Pons (tissue), 1 donor: ENCODE data around the gene CARMIL1.
"Not testable (repeated sequence)": the region's sequence is repeated elsewhere in the genome, so short reads cannot be mapped to it uniquely, and the experiment has no call there.

Experiments used
- DNase-seq: peaks from one replicate; pipeline ENCODE4 v3.0.0-alpha.2; 2016; ENCODE audit warnings: low spot score

CARMIL1 gene

GRCh38 chr6:25370178-25371036 is 91.2 kb downstream of the CARMIL1 start:
- no peak for DNase-seq

DNA sequence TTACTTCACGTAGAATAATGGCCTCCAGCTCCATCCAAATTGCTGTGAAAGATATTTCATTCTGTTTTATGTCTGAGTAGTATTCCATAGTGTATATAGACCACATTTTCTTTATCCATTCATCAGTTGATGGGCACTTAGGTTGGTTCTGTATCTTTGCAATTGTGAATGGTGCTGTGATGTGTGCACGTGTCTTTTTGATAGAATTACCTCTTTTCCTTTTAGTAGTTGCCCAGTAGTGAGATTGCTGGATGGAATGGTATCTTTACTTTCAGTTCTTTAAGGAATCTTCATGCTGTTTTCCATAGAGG is 91.8 kb downstream of the CARMIL1 start:
- no peak for DNase-seq

DNA sequence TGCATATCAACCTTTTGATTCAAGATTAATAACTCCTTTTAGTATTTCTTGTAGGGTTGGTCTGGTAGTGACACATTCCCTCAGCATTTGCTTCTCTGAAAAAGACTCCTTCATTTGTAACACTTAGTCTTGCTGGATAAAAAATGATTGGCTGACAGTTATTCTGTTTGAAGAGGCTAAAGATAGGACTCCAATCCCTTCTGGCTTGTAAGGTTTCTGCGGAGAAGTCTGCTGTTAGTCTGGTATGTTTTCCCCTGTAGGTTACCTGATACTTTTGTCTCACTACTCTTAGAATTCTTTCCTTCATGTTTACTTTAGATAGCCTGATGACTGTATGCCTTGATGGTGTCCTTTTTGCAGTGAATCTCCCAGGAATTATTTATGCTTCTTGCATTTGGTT is 96.0 kb downstream of the CARMIL1 start:
- DNase-seq, result no peak

DNA sequence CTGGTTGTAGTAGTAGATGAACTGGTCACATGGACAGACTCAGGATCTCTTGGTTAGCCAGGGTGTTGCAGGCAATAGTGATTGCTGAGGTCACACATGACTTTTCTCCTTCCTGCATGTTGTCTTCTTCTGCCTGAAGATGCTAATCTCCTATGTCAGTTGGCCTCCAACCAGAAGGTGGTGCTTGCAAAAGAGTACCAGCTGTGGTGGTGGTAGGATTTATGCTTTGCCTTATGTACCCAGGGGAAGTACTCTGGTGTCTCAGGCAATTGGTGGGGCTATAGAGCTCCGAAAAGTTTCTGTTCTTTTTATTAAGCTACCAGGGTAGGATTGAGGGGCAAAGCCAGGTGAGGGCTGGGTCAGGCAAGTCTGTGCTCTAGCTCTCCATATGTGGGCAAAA is 98.5 kb downstream of the CARMIL1 start:
- DNase-seq, result no peak

GRCh38 chr6:25381077-25381476 is 101.9 kb downstream of the CARMIL1 start:
- DNase-seq, result no peak

DNA sequence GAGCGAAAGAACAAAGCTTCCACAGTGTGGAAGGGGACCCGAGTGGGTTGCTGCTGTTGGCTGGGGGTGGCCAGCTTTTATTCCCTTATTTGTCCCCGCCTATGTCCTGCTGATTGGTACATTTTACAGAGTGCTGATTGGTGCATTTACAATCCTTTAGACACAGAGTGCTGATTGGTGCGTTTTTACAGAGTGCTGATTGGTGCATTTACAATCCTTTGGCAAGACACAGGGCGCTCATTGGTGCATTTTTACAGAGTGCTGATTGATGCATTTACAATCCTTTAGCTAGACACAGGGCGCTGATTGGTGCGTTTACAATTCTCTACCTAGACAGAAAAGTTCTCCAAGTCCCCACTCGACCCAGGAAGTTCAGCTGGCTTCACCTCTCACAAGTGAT is 103.3 kb downstream of the CARMIL1 start:
- DNase-seq, result not testable (repeated sequence)

DNA sequence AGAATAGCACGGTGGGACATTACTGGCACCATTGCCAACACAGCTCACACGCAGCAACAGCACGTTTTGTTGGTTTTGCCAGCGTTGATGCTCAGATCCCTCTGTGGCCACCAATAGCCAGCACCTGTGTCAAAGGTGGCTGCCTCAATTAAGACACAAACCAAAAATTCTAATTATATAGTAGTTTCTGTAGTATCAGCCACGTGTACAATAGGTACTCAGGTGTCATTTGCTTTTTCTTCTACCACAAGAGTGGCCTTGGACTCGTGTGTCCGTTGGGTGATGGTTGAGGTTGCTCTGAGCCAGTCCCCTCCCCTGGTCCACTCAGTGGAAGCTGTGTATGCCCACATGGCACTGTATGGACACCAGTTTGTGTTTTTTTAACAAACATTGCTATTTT is 105.1 kb downstream of the CARMIL1 start:
- no peak for DNase-seq

DNA sequence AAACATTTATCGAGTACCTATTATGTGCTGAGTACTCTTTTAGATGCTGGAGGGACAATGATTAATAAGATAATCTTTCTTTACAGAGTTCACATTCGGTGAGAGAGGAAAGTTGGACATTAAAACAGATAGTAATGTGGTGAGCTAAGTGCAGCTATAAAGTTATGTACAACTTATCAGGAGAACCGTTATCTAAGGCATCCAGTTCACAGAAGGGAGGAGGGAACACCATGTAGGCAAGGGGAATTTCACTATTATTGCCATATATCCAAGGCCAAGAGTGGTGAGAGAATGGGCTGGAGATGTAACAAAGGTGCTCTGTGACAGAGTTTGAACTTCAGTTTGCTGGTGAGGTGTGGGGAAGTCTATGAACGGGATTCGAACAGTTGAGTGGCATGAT is 105.8 kb downstream of the CARMIL1 start:
- DNase-seq, result no peak

GRCh38 chr6:25387483-25387882 is 108.3 kb downstream of the CARMIL1 start:
- no peak for DNase-seq

DNA sequence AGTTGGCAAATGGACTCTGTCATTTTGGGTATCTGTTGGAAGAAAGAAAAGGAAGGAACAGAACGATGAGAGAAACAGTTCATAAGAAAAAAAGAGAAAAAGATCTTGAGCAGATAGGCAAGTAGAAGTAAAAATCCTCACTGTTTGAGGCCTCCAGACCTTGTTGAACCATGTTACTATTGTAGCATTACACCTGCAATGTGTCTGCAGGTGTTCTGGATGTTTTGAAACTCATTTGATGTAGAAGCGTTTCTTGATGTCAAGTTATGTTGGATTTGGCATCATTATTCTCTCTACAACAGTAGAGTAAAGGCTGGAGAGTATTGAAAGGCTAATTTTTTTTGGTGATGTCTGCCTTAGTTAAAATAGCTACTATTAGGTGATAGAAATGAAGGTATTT is 108.7 kb downstream of the CARMIL1 start:
- no peak for DNase-seq

DNA sequence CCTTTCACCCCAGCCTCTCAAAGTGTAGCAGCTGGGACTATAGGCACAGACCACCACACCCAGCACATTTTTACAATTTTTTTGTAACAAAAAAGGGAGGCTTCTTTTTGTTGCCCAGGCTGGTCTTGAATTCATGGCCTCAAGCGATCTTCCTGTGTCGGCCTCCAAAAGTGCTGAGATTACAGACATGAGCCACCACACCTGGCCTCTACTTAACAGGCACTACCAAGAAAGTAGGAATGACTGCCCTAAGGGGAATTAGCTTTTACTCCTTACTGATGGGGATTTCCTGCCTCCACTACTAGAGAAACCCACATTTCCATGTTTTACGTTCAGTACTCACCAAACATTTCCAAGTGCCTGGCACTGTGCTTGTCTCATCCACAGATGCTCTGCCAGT is 109.6 kb downstream of the CARMIL1 start:
- DNase-seq, result no peak

- DNase-seq, result no peak
Measured at GRCh38 chr6:25389471-25389870, 110.3 kb downstream of the CARMIL1 start.

DNA sequence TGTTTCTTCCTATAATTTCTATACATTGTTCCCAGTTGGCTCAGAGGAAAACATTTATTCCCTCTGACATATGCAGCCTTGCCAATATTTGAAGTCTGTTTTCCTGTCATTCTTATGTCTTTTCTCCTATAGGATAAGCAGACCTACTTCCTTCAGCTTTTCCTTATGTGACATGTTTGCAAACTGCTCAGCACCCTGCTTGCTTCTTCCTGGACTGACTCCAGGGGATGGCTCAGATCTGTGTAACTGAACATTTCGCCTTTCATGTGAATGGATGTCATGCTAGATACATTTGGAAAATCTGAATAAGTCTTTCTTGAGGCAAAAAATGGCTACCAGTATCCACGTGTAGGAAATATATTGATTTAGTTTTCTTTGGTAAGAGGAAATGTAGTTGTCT is 113.2 kb downstream of the CARMIL1 start:
- DNase-seq, result no peak

DNA sequence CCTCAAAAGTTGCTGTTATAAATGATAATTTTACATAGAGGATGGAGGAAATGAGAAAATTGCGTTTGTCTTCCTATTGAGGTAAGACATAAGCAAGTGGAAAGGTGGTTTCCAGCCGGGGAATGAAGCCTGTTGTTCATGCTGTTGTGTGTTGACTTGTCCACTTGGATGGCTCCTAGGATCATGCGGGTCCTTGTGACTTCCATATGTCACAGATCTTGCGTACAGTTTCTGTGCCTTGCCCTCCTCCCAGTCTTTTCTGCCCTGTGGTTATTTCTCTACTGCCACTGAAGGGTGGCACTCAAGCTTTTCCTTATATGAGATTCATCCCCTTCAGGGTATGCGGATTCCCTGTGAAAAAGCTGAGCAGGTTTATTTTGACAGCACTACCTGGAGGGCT is 116.6 kb downstream of the CARMIL1 start:
- DNase-seq, result no peak

- no peak for DNase-seq
Measured at GRCh38 chr6:25397406-25397805, 118.2 kb downstream of the CARMIL1 start.

DNA sequence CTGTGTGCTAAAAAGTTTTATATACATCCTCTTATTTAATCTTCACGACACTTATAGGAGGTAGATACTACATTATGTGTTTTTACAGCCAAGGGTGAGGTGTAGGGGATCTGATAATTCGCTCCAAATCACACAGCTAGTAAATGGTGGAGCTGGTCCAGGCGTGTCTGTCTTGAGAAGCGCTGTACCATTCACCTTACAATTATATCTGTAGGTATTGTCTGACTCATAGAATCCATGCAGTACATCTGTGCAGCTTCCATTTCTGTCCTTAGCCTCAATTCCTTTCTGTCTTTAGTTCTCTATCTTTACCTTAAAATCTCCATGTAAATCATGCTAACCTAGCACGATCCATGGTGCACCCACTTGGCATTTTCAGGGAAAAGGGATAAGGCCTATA is 120.7 kb downstream of the CARMIL1 start:
- DNase-seq, result no peak

GRCh38 chr6:25401711-25402110 is 122.5 kb downstream of the CARMIL1 start:
- DNase-seq, result no peak

GRCh38 chr6:25402125-25402524 is 123.0 kb downstream of the CARMIL1 start:
- DNase-seq, result no peak

DNA sequence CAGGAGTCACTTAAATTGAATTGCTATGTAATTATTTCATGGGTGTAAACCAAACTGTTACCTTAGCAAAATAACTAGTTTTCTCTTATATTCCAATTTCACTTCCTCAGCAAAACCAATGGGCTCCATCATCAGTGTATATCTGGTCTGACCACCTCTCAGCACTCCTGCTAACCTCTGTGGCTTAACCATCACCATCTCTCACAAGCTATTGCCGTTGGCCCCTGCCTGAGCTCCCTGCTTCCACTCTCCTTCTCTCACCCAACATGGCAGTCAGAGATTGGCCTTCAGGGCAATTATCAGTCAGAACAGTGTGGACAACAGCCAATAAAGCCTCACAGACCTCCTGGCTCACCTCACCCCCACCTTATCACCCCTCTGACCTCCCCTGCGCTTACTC is 124.0 kb downstream of the CARMIL1 start:
- no peak for DNase-seq

DNA sequence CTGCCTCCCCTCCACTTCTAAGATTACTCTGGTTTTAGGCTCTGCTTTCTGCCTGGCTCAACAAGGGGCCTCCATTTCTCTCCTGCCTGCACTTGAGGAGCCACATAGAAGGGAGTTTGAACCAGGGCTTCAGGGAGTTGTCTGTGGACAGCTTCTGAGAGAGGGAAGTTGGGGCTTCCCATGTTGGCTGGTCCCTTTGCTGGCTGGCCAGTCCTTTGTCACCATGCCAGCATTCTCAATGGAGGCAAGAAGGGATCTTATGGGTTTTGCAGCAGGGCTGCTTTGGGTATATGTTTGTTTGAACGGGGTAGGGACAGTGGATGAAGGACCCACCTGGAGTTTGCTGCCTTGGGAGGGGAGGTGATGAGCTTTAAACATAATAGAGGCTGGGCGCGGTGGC is 124.9 kb downstream of the CARMIL1 start:
- peak; percentile 11 for DNase-seq

DNA sequence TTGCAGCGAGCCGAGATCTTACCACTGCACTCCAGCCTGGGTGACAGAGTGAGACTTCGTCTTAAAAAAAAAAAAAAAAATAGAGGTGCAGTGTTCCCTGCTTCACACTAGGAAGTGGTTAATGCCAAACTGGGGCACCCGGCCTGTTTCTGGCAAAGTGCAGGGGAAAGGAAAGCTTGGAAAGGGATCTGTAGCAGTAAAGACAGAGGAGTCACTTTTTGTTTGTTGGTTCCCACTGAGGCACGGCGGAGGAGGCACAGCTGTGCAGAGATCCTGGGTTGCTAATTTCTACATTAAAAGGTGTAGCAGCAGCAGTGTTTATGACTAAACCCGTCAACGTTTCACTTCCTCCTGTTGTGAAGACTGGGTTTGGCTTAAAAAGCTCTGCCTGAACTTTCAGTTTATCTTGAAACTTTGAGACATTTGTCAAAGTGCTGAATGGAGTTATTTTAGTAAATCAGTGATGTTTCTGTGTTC is 125.6 kb downstream of the CARMIL1 start:
- DNase-seq, result peak; percentile 15

DNA sequence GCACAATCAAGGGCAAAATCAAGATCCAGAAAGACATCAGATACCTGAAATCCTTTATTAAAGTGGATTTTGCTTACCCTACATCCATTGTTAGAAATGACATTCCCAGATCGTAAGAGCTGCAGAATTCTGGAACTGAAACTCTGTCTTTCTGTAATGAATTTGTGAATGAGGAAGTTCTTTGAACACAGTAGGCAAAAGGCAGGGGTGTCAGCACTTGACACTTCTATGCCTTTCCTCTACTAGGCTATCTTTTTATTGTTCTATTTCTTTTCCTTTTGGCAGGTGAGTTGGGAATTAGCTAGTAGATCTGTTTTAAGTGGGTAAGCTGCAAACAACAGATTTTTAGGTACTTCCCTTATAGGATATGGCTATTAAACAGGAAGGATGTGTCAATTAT is 126.3 kb downstream of the CARMIL1 start:
- peak; percentile 64 for DNase-seq

DNA sequence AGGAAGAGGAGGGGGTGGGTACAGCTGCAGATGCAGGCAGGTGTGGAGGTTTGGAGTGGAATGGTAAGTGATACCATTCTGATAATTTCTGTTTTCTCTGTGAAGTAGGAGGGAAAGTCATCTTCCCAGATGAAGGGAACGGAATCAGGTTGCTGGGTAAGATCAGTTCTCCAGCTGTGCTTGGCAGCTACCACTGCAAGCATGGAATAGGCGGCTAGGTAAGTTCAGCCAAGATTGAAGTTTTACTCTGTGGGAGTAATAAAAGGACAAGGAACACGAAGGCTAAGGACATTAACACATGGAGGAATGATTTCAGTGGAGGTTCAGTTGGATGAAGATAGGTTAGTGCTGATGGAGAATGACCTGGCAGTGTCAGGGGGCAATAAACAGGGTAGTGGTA is 128.3 kb downstream of the CARMIL1 start:
- DNase-seq, result no peak

DNA sequence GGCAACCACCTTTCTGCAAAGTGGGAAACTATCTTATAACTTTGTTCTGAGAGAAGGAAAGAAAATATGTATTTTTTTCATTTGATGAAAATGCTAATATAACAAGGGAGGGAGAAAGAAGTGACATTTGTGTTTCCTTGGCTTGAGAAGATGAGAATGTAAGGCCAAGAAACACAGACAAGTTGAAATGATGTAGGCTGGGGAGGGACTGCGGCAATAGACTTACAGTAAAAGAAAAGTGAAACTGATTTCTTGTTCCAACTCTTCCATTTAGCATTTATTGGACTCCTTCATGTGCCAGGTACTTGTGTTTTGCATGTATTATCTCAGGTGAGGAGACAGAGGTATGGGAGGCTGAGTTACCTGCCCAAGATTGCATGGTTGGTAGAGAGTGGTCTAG is 130.9 kb downstream of the CARMIL1 start:
- DNase-seq, result no peak
